Subcutaneous adipose tissue (tissue), 4 donors: ENCODE results near the gene MYOM1. TPM values are rescaled to one million over a fixed set of nuclear protein-coding genes. Genes with fewer than 3 reads are reported as not detected.

Experiments used
- CTCF ChIP-seq: fragments of 450-650 bp; IDR thresholded peaks from one replicate; pipeline ENCODE4 v1.5.1; 2016; ENCODE audit warnings: low read depth, mild to moderate bottlenecking, control low read depth, antibody characterized with exemption, moderate library complexity
- total RNA-seq, 4 donors: library from RNA; depleted of rRNA; stranded (reverse); fragments of >200 nt; gene quantifications; one replicate each; pipeline ENCODE4 v1.1.0, GENCODE V29; 2016

Gene MYOM1
- total RNA-seq, 4 donors from 2014 or later: 3.7 to 14.1 (median 6.6) TPM

- no peak for TF ChIP-seq CTCF
These were observed 67.5 kb downstream of the MYOM1 start for GRCh38 chr18:3152294-3152693.

GRCh38 chr18:3151399-3152264 is 68.1 kb downstream of the MYOM1 start:
- no peak for TF ChIP-seq CTCF

- no peak for TF ChIP-seq CTCF
These were observed 69.1 kb downstream of the MYOM1 start for GRCh38 chr18:3150688-3151087.

- TF ChIP-seq CTCF: no peak
These were observed 69.5 kb downstream of the MYOM1 start for GRCh38 chr18:3150274-3150673.

- TF ChIP-seq CTCF: no peak
These were observed 70.7 kb downstream of the MYOM1 start for GRCh38 chr18:3148930-3149535.

- TF ChIP-seq CTCF: no peak
These were observed 71.7 kb downstream of the MYOM1 start for GRCh38 chr18:3147935-3148554.

GRCh38 chr18:3140986-3141639 is 78.7 kb downstream of the MYOM1 start:
- no peak for TF ChIP-seq CTCF
